ENCODE results near the gene MEOX1.
"Not testable (repeated sequence)": the region's sequence is repeated elsewhere in the genome, so short reads cannot be mapped to it uniquely, and the experiment has no call there.

MEOX1 gene

DNA sequence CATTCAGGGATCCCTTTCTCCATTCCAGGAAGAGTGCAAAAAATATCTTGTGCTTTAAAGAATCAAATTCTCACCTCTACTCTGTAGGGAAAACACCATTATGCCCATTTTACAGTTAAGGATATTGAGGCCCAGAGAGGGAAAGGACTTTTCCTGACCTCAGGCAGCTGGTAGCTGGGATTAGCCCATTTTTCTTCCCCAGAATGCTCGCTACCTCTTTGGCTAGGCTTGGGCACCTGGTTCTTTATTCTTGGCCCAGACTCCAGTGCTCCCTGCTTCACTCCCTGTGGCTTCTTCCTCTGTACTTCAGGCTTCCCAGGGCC is 45.7 kb downstream of the MEOX1 start:
- ATAC-seq: no peak

- no peak for ATAC-seq
Measured at GRCh38 chr17:43615330-43616028, 46.2 kb downstream of the MEOX1 start.

DNA sequence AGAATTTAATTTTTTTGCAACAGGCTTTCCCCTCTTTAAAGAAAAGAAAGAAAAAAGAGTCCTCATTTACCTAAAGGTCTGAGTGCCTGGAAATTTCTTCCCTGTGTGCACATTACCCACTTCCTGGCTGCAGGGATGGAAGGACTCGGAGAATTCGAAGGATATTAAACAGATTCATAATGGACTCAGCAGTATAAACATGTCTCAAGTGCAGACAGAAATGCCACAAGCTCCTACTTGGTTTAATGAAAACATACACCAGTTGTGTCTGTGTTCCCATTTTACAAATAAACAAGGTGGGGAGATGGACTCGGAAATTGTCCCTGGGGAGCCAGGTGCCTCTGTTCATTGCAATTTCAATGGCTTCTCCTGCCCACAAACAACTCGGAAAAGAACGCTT is 47.2 kb downstream of the MEOX1 start:
- ATAC-seq: no peak

DNA sequence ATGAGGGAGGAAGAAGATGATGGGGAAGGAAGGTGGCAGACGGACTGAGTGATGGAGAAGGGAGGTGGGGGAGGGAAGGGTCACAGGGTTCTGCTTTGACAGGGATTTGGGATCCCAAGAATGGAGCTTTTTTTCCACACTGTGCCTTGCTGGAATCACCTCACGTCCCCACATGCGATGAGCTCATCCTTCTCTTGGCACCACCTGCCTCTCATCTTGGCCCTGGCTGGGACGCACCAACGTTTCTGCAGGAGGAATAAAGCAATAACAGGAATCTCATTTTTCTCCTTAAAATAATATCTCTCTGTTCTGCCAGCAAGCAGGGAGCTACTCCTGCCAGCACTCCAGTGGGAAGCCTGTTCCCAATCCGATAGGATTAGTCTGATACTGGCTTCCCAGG is 47.8 kb downstream of the MEOX1 start:
- no peak for ATAC-seq

GRCh38 chr17:43612515-43612914 is 49.2 kb downstream of the MEOX1 start:
- no peak for ATAC-seq

GRCh38 chr17:43611230-43611969 is 50.3 kb downstream of the MEOX1 start:
- ATAC-seq: no peak

- ATAC-seq: no peak
Measured at GRCh38 chr17:43609613-43610385, 51.9 kb downstream of the MEOX1 start.

GRCh38 chr17:43608313-43608712 is 53.4 kb downstream of the MEOX1 start:
- ATAC-seq: peak; percentile 94 to 97

GRCh38 chr17:43604549-43604948 is 57.2 kb downstream of the MEOX1 start:
- ATAC-seq: no peak

DNA sequence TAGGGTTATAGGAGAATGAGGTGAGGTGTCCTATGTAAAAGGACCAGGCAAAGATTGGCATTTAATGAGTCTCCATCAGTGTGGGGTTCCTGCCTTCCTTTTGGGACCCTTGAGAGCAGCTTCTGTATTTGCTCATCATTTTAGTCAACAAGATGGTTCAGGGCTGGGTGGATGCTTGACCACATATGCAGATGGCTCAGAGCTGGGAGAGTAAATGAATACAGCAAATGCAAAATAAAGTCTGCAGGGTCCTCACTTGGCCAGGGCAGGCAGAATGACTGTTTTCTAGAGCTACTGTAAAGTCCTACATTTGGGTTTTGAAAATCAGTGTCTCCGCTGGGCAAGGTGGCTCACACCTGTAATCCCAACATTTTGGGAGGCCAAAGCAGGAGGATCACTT is 58.4 kb downstream of the MEOX1 start:
- ATAC-seq: no peak

DNA sequence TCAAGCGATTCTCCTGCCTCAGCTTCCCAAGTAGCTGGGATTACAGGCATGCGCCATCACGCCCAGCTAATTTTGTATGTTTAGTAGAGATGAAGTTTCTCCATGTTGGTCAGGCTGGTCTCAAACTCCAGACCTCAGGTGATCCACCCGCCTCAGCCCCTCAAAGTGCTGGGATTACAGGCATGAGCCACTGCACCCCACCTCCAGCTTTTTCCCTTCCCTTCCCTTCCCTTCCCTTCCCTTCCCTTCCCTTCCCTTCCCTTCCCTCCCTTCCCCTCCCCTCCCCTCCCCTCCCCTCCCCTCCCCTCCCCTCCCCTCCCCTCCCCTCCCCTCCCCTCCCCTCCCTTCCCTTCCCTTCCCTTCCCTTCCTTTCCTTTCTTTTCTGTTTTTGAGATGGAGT is 59.2 kb downstream of the MEOX1 start:
- not testable (repeated sequence) for ATAC-seq

DNA sequence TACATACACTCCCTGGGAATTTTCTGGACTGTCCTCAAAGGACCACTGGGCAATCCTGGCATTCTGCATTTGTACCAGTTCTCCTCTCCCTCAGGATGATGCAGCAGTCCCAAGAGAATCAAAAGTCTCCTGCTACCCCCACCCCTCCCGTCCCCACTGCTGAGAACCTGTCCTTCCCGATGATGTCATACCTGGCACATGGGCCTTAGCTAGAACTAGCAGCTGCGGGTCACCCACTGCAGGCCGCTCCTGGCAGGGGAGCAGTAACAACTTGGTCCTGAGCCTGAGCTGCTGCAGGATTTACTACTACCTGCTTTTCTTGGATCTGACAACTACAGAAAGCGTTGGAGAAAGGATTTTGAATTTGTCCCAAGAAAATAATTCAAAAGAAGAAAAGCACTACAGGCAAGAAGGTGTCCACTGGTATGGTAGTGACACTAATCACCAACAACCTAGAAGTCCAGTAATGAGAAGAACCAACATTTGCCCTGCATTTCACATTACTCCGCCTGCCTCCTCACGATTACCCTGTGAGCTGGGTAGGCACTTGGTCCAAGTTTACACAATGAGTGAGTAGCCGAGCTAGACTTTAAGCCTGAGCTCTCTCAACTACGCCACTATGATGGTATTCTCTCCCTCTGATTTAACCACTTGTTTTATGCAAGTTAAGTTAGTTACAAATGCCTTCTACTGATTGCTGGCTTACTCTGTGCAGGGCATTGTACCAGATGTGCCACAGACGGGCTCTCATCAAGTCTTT is 60.3 kb downstream of the MEOX1 start:
- no peak for ATAC-seq

- no peak for ATAC-seq
Measured at GRCh38 chr17:43599835-43600234, 61.9 kb downstream of the MEOX1 start.

DNA sequence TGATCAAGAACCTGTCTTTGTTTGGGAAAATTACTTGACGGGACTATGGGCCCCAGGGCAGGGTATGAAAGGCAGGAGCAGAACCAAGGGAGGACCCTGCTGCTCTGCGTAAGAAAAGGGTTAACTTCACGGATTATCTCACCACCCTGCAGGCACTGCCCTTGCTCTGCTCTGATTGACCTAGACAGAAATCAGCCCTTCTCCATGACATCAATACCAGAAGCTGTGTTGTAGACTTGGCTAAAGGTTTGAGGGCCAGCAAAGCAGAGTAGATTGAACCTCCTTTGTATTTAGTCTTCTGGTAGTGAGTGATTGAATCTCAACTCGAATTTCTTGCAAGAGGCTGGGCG is 62.7 kb downstream of the MEOX1 start:
- ATAC-seq: no peak

DNA sequence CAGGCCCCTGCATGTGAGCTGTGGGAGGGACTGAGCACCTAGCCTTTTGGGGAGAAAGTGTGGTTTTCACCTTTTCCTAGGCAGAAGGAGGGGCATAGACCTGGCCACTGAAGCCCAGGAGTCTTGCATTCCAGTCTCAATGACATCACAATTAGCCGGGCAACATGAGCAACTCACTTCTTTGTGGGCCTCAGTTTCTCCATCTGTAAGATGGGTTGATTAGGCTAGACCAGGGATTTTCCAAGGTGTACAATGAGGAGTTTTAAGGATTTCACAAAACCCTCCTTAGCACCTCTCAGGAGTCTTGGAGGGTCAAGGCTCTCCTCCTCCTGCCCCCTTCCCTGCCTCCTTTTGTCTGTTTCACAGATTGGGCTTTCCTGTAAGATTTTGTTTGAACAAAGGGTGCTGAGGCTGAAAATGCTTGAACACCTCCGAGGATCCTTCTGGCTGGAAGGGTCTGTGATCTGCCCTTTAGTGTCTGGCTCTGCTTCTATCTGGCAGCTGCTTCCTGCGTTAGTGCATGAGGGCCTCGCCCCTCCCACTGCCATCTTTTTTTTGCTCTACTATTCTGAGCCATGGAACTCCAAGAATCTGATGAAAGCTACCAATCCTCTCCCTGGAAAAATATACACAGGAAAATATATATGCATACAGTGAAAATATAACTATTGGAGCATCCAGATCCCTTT is 63.2 kb downstream of the MEOX1 start:
- no peak for ATAC-seq

- no peak for ATAC-seq
Measured at GRCh38 chr17:43597624-43598356, 63.9 kb downstream of the MEOX1 start.

DNA sequence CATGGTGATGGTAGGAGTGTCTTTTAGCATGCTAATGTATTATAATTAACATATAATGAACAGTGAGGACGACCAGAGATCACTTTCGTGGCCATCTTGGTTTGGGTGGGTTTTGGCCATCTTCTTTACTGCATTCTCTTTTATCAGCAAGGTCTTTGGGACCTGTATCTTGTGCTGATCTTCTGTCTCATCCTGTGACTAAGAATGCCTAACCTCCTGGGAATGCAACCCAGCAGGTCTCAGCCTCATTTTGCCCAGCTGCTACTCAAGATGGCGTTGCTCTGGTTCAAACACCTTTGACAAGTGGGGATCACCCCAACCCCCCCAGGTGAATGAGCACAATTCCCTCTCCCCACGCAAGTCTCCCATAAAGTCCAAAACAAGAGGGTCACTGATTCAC is 66.3 kb downstream of the MEOX1 start:
- ATAC-seq: no peak

DNA sequence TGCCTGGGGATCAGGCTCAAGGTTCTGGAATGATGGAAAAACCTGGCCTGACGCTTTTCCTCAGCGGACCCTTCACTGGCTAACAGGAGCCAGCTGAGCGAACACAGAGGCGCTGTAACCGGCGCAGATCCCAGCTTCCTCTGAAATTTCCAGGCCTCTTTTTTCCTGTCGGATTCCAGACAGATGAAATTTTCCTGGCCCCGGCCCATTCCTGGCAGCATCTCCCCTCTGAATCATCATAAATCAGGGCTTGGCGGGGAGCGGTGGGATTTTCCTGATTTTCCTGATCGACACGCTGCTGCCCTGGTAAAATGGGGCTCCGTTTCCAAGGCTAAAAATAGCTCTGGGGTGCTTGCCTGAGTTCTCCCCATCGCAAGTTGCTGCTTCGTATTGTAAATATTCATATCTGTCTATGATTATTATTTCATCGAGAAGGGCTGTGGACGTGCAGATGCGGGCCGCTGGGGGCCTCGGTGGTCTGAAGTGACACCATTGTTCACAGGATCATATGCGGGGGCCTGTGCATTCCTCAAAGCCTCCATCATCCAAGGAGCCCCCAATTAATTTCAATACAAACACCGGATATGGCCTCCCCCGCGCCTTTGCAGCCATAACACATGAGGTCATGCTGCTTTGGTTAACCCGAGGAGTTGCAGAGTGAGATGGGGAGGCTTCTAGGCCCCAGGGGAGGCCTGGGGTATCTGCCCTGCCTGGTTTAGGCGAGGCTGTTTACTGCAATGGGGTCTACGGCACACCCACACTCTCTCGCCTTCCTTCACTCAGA is 69.8 kb downstream of the MEOX1 start:
- ATAC-seq: no peak

- ATAC-seq: no peak
Measured at GRCh38 chr17:43591001-43591400, 70.7 kb downstream of the MEOX1 start.
